ENCODE measurements around the gene PCARE. TPM values are rescaled to one million over a fixed set of nuclear protein-coding genes. Genes with fewer than 3 reads are reported as not detected.

The PCARE gene
- total and polyA plus RNA-seq, 2 donors (not counting 1 experiment from before 2014, with no cell fraction given) = not detected

GRCh38 chr2:29014811-29015421 is 59.4 kb downstream of the PCARE start:
- Mint-ChIP-seq H3K27me3 (peaks cover 8% of the 10 kb centered on the region), H3K4me3 (peak overlapping the region; percentile 38), H3K4me1 (peaks cover 58% of the 10 kb centered on the region), H3K9me3 (ENCODE audit: insufficient read depth) (no peaks in the 10 kb centered on the region), H3K27ac (peak overlapping the region; percentile 80)
- POLR2A ChIA-PET = no interaction called here
- peak overlapping the region; percentile 82 for H2AFZ ChIP-seq (ENCODE audit: insufficient read depth, low read depth, low read length, poor library complexity, severe bottlenecking)
- CTCF ChIA-PET = interaction anchor here (0.6 to 1.3 kb wide), 3 partner anchors 12 to 67 kb away, joined by 3 to 4 read pairs (median 4); no protein-coding TSS in a partner anchor
- ATAC-seq (ENCODE audit: low read depth) = peak; percentile 56
- intact Hi-C loops (cut with micrococcal nuclease) = loop anchor here (1.0 to 5.0 kb wide), 2 partner anchors 57 to 102 kb away; partner anchors contain the start of gene CLIP4
- H3K36me3 ChIP-seq (replicated peaks in 1 of 2; ENCODE audit: control extremely low read depth in 1 of 2, control insufficient read depth in 1 of 2, extremely low read depth in 1 of 2, insufficient read depth in 2 of 2, low read length in 1 of 2) = no peaks in the 10 kb centered on the region
- H3K9ac ChIP-seq (ENCODE audit: low read length) = peak overlapping the region; percentile 32
- TF ChIP-seq, protein P1, sequence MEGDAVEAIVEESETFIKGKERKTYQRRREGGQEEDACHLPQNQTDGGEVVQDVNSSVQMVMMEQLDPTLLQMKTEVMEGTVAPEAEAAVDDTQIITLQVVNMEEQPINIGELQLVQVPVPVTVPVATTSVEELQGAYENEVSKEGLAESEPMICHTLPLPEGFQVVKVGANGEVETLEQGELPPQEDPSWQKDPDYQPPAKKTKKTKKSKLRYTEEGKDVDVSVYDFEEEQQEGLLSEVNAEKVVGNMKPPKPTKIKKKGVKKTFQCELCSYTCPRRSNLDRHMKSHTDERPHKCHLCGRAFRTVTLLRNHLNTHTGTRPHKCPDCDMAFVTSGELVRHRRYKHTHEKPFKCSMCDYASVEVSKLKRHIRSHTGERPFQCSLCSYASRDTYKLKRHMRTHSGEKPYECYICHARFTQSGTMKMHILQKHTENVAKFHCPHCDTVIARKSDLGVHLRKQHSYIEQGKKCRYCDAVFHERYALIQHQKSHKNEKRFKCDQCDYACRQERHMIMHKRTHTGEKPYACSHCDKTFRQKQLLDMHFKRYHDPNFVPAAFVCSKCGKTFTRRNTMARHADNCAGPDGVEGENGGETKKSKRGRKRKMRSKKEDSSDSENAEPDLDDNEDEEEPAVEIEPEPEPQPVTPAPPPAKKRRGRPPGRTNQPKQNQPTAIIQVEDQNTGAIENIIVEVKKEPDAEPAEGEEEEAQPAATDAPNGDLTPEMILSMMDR (IDR thresholded peaks at IDR 0.05) = no peak
- TF ChIP-seq EZH2 (IDR thresholded peaks at IDR 0.05; ENCODE audit: borderline replicate concordance, insufficient read depth, low read depth, low read length, poor library complexity, severe bottlenecking) = no peak
- H3K27ac ChIP-seq (ENCODE audit: low read length in 2 of 2) = peak overlapping the region in 1 of 2 donors; percentile 64
- 5% methylated on average over 11 of the region's 13 CpGs for WGBS (ENCODE audit: insufficient coverage)
- peaks cover 31 to 53% of the 10 kb centered on the region in 2 donors for H3K4me1 ChIP-seq (ENCODE audit: control insufficient read depth in 2 of 2, insufficient read depth in 2 of 2, low read length in 2 of 2)
- DNase-seq = peak; percentile 62
- H3K79me2 ChIP-seq (ENCODE audit: control insufficient read depth, insufficient read depth, low read length) = no peaks in the 10 kb centered on the region
- peaks cover 0 to 6% (median 0%) of the 10 kb centered on the region in 3 donors for H3K9me3 ChIP-seq (ENCODE audit: control extremely low read depth in 1 of 3, control insufficient read depth in 2 of 3, insufficient read depth in 1 of 3, low read length in 2 of 3)
- H3K27me3 ChIP-seq (replicated peaks in 1 of 4; ENCODE audit: control extremely low read depth in 1 of 4, control insufficient read depth in 3 of 4, insufficient read depth in 4 of 4, low read length in 3 of 4) = peaks cover 0 to 22% (median 0%) of the 10 kb centered on the region in 4 experiments
- no peaks in the 10 kb centered on the region for H4K20me1 ChIP-seq (ENCODE audit: control insufficient read depth, insufficient read depth, low read length, poor library complexity, severe bottlenecking)
- peak overlapping the region; percentile 70 for H3K4me2 ChIP-seq (replicated peaks; ENCODE audit: low read depth, low read length, poor library complexity, severe bottlenecking)
- peak overlapping the region in 4 of 5 experiments; percentile 2 to 36 (median 10) for H3K4me3 ChIP-seq (ENCODE audit: control extremely low read depth in 1 of 5, extremely low read depth in 1 of 5, insufficient read depth in 1 of 5, low read depth in 2 of 5, low read length in 4 of 5)

GRCh38 chr2:29014331-29014730 is 60.0 kb downstream of the PCARE start:
- POLR2A ChIA-PET = no interaction called here
- no peak for DNase-seq

More at GRCh38 chr2:29014331-29014730, 60.0 kb downstream of the PCARE start:
- Histone ChIP-seq H3K27me3 (replicated peaks in 1 of 4; ENCODE audit: control extremely low read depth in 1 of 4, control insufficient read depth in 3 of 4, insufficient read depth in 4 of 4, low read length in 3 of 4) (peaks cover 0 to 28% (median 0%) of the 10 kb centered on the region in 4 experiments), H2AFZ (ENCODE audit: insufficient read depth, low read depth, low read length, poor library complexity, severe bottlenecking) (peak overlapping the region; percentile 82), H3K36me3 (replicated peaks in 1 of 2; ENCODE audit: control extremely low read depth in 1 of 2, control insufficient read depth in 1 of 2, extremely low read depth in 1 of 2, insufficient read depth in 2 of 2, low read length in 1 of 2) (no peaks in the 10 kb centered on the region), H3K79me2 (ENCODE audit: control insufficient read depth, insufficient read depth, low read length) (no peaks in the 10 kb centered on the region), H3K9me3 (ENCODE audit: control extremely low read depth in 1 of 3, control insufficient read depth in 2 of 3, insufficient read depth in 1 of 3, low read length in 2 of 3) (peaks cover 0 to 6% (median 0%) of the 10 kb centered on the region in 3 donors), H3K4me2 (replicated peaks; ENCODE audit: low read depth, low read length, poor library complexity, severe bottlenecking) (peak overlapping the region; percentile 70), H3K4me3 (ENCODE audit: control extremely low read depth in 1 of 5, extremely low read depth in 1 of 5, insufficient read depth in 1 of 5, low read depth in 2 of 5, low read length in 4 of 5) (peak overlapping the region in 1 of 5 experiments; percentile 36), H3K9ac (ENCODE audit: low read length) (peak overlapping the region; percentile 32), H4K20me1 (ENCODE audit: control insufficient read depth, insufficient read depth, low read length, poor library complexity, severe bottlenecking) (no peaks in the 10 kb centered on the region), H3K4me1 (ENCODE audit: control insufficient read depth in 2 of 2, insufficient read depth in 2 of 2, low read length in 2 of 2) (peaks cover 31 to 59% of the 10 kb centered on the region in 2 donors), H3K27ac (ENCODE audit: low read length in 2 of 2) (peak overlapping the region in 1 of 2 donors; percentile 64)
- no peak for ATAC-seq (ENCODE audit: low read depth)
- 55% methylated on average over 8 of the region's 8 CpGs for whole genome bisulfite sequencing (ENCODE audit: insufficient coverage)
- Mint-ChIP-seq H3K4me3 (peak overlapping the region; percentile 38), H3K9me3 (ENCODE audit: insufficient read depth) (no peaks in the 10 kb centered on the region), H3K27me3 (peaks cover 8% of the 10 kb centered on the region), H3K27ac (peak overlapping the region; percentile 80), H3K4me1 (peaks cover 58% of the 10 kb centered on the region)
- TF ChIP-seq, protein P1 (IDR thresholded peaks at IDR 0.05) = no peak
- TF ChIP-seq EZH2 (IDR thresholded peaks at IDR 0.05; ENCODE audit: borderline replicate concordance, insufficient read depth, low read depth, low read length, poor library complexity, severe bottlenecking) = no peak
- CTCF ChIA-PET = no interaction called here
- intact Hi-C loops (cut with micrococcal nuclease) = loop anchor here (5.0 kb wide), 1 partner anchor 103 kb away; the partner anchor contains the start of gene CLIP4

Measured in B cell (primary cell).